Heart right ventricle (tissue), 16 donors: ENCODE results near the gene ARAF. TPM values are rescaled to one million over a fixed set of nuclear protein-coding genes. Genes with fewer than 3 reads are reported as not detected.
A peak's percentile ranks its signal among the peaks of the same experiment; 100 is the strongest.

ENCODE experiments used
- ATAC-seq, 8 donors: fragments of 200-7000 bp; cut with Tn5 transposase; one replicate each; pipeline ENCODE4 v1.9.1; 2020; ENCODE audit warnings: mild to moderate bottlenecking in 8 of 8, moderate library complexity in 8 of 8, moderate number of reproducible peaks in 1 of 8
- DNase-seq, 2 donors: peaks; one replicate each; pipeline ENCODE4 v3.0.0-alpha.2; 2020
- H3K27ac ChIP-seq, 10 donors: fragments of 200-600 bp; sonication (generic) in 2 of 10; one replicate each; pipeline versions ENCODE4 v1.5.0 to v1.8.0; 2020 to 2022; ENCODE audit warnings: mild to moderate bottlenecking in 3 of 10
- H3K27me3 ChIP-seq, 7 donors: fragments of 200-600 bp; one replicate each; pipeline ENCODE4 v1.8.0; 2021 to 2022; ENCODE audit warnings: mild to moderate bottlenecking in 2 of 7
- H3K36me3 ChIP-seq, 9 donors: fragments of 200-600 bp; sonication (generic) in 1 of 9; one replicate each; pipeline versions ENCODE4 v1.5.0 to v1.8.0; 2020 to 2022; ENCODE audit warnings: mild to moderate bottlenecking in 2 of 9
- H3K4me1 ChIP-seq, 9 donors: fragments of 200-600 bp; sonication (generic) in 1 of 9; one replicate each; pipeline versions ENCODE4 v1.5.0 to v1.8.0; 2020 to 2022; ENCODE audit warnings: mild to moderate bottlenecking in 4 of 9
- H3K4me3 ChIP-seq, 10 donors: fragments of 200-600 bp; sonication (generic) in 2 of 10; one replicate each; pipeline versions ENCODE4 v1.5.0 to v1.8.0; 2020 to 2022; ENCODE audit warnings: mild to moderate bottlenecking in 7 of 10, moderate library complexity in 2 of 10
- H3K9me3 ChIP-seq, 11 donors: fragments of 200-600 bp in 10 of 11; sonication (generic) in 2 of 11; one replicate each; pipeline versions ENCODE4 v1.5.0 to v1.8.0; 2013 to 2022; ENCODE audit warnings: mild to moderate bottlenecking in 2 of 11, control low read depth in 1 of 11, moderate library complexity in 1 of 11
- CTCF ChIP-seq, 9 donors: fragments of 200-600 bp; sonication (generic) in 2 of 9; IDR thresholded peaks; one replicate each; pipeline versions ENCODE4 v1.5.0 to v1.8.0; 2021 to 2022; ENCODE audit warnings: antibody characterized with exemption in 9 of 9, mild to moderate bottlenecking in 5 of 9, moderate library complexity in 1 of 9
- WGBS, 2 donors: extraction: QIAGEN DNeasy Blood & Tissue Kit; methylation state at CpG; one replicate each; pipeline ENCODE4 v1.1.7; 2013; ENCODE audit warnings: inconsistent platforms in 1 of 2; 5-methylcytosine and 5-hydroxymethylcytosine counted together
- intact Hi-C, 10 donors: fragments of 100-400 bp; cut with DNase I; formaldehyde crosslinking; loops; one replicate each; pipeline versions ENCODE4 v1.11.1 to v1.14.2; 2022
- polyA plus RNA-seq, 2 donors: library from polyadenylated mRNA; stranded (reverse); fragments of 200-250 nt; gene quantifications; one replicate each; pipeline ENCODE4 v1.2.3, GENCODE V29; 2013
- total RNA-seq, 10 donors: library from RNA; stranded (reverse); fragmentation: NEBNext Ultra II Directional in 3 of 10; extraction: Animal tissue kit (Norgen Biotek cat#: 25700) in 3 of 10; gene quantifications; one replicate each; pipeline versions ENCODE4 v1.2.1 to v1.2.4, GENCODE V29; 2021 to 2023
- donor health status: Arrhythmogenic right ventricular cardiomyopathy.
- donor health status: ischemic (EF 13 %, LVEDD 7.1; RV severe dilation, severe dysfunction).
- donor health status: healthy with polysubstance abuse.
- donor health status: DM: no; HTN: yes; CAD: no.
- donor health status: DM: no; HTN: no; CAD: no.
- donor health status: ischemic (EF 25% LVEDD 6.9; RV normal size, moderate dysfunction).
- donor health status: ischemic (EF 25% LVEDD 5.7; RV mildly dilated, moderate dysfunction).
- donor health status: healthy.
- donor health status: DM: yes; HTN: yes; CAD: no.
- donor health status: Ischemic cardiomyopathy.
- donor health status: ischemic (EF 35%, LVEDD 5.7; RV mildly dilated, moderate dysfunction).
- donor health status: nonischemic (EF 11% LVEDD 7.7; RV severe dilation, severe dysfunction).
- donor health status: DM: yes; HTN: yes; CAD: no.
- donor health status: PGD.
- donor health status: ischemic (EF 29% LVEDD 5.4; RV normal size, mild dysfunction).
- donor health status: nonischemic (EF 23%, LVEDD 6.1; RV moderate dilation, normal function).

The ARAF gene
- total and polyA plus RNA-seq, 12 donors: 45.2 to 93.1 (median 77.3) TPM

- intact Hi-C loops: loop anchor here in 2 of 10 donors (5.0 to 10.0 kb wide), 2 partner anchors 99 to 481 kb away; no protein-coding TSS in a partner anchor
- no peak overlapping the region for H3K27ac ChIP-seq
- WGBS, 2 donors: 95 to 100% methylated on average over 5 of the region's 5 CpGs
- TF ChIP-seq CTCF (IDR thresholded peaks at IDR 0.05): no peak
- H3K4me3 ChIP-seq: no peak overlapping the region
- peaks cover 0 to 4% (median 0%) of the 10 kb centered on the region in 7 donors for H3K27me3 ChIP-seq
- no peaks in the 10 kb centered on the region for H3K9me3 ChIP-seq
- H3K36me3 ChIP-seq: no peaks in the 10 kb centered on the region
- H3K4me1 ChIP-seq: peaks cover 0 to 25% (median 9%) of the 10 kb centered on the region in 9 donors
- DNase-seq: no peak
- ATAC-seq: no peak
These were observed 17.5 kb upstream of the ARAF start for GRCh38 chrX:47543496-47543895.

GRCh38 chrX:47556045-47556623, 4.9 kb upstream of the ARAF start:
- H3K27ac ChIP-seq: peak overlapping the region; percentile 82 to 90 (median 88)
- peaks cover 0 to 24% (median 0%) of the 10 kb centered on the region in 9 donors for H3K4me1 ChIP-seq
- no peaks in the 10 kb centered on the region for H3K36me3 ChIP-seq
- no peak for TF ChIP-seq CTCF (IDR thresholded peaks at IDR 0.05)
- DNase-seq: peak; percentile 83 to 93
- intact Hi-C loops: no loop called here
- H3K27me3 ChIP-seq: no peaks in the 10 kb centered on the region
- H3K4me3 ChIP-seq: peak overlapping the region; percentile 35 to 65 (median 60)
- WGBS, 2 donors: 1 to 2% methylated on average over 20 of the region's 20 CpGs
- no peaks in the 10 kb centered on the region for H3K9me3 ChIP-seq
- ATAC-seq: peak; percentile 90 to 96 (median 95)

GRCh38 chrX:47558436-47558835, 2.6 kb upstream of the ARAF start:
- no peak for ATAC-seq
- 92 to 98% methylated on average over 3 of the region's 3 CpGs for WGBS, 2 donors
- intact Hi-C loops: no loop called here
- Histone ChIP-seq H3K9me3 (no peaks in the 10 kb centered on the region), H3K4me3 (no peak overlapping the region), H3K4me1 (peaks cover 0 to 42% (median 10%) of the 10 kb centered on the region in 9 donors), H3K27ac (no peak overlapping the region), H3K36me3 (peaks cover 0 to 9% (median 3%) of the 10 kb centered on the region in 9 donors), H3K27me3 (no peaks in the 10 kb centered on the region)
- no peak for TF ChIP-seq CTCF (IDR thresholded peaks at IDR 0.05)
- no peak for DNase-seq

- no peak for DNase-seq
- TF ChIP-seq CTCF (IDR thresholded peaks at IDR 0.05): no peak
- Histone ChIP-seq H3K27me3 (no peaks in the 10 kb centered on the region), H3K27ac (peak overlapping the region; percentile 55 to 99 (median 96)), H3K9me3 (no peaks in the 10 kb centered on the region), H3K36me3 (peaks cover 0 to 28% (median 3%) of the 10 kb centered on the region in 9 donors), H3K4me3 (peak overlapping the region in 9 of 10 donors; percentile 52 to 77 (median 68)), H3K4me1 (peaks cover 0 to 44% (median 10%) of the 10 kb centered on the region in 9 donors)
- intact Hi-C loops: loop anchor here in 8 of 10 donors (2.0 to 10.0 kb wide), 7 partner anchors 20 to 464 kb away; partner anchors contain the start of gene ELK1 (in 1 of the 8)
- 12 to 13% methylated on average over 15 of the region's 15 CpGs for WGBS, 2 donors
- no peak for ATAC-seq
These were observed 649 bp upstream of the ARAF start for GRCh38 chrX:47560179-47560933.
